ACC112 (cell line): ENCODE measurements around the gene PPP1R37.

Experiments
- H2AFZ ChIP-seq: fragments of 200-600 bp; sonication (generic); one replicate; pipeline ENCODE4 v1.6.0; 2017; ENCODE audit warnings: antibody characterized with exemption, low read length; ENCODE audit not compliant: unreplicated experiment
- H3K27ac ChIP-seq: fragments of 200-600 bp; sonication (generic); 2 replicates; pipeline ENCODE4 v1.5.1; 2014; ENCODE audit warnings: low read depth, mild to moderate bottlenecking, antibody characterized with exemption, low read length, moderate library complexity
- H3K27me3 ChIP-seq: fragments of 200-600 bp; sonication (generic); 2 replicates; pipeline ENCODE4 v1.6.1; 2014; ENCODE audit warnings: mild to moderate bottlenecking, antibody characterized with exemption, low read length, moderate library complexity, mixed read lengths; ENCODE audit not compliant: insufficient read depth
- H3K36me3 ChIP-seq: fragments of 200-600 bp; sonication (generic); 2 replicates; pipeline ENCODE4 v1.6.1; 2016; ENCODE audit warnings: mild to moderate bottlenecking, antibody characterized with exemption, low read length, moderate library complexity, mixed read lengths; ENCODE audit not compliant: insufficient read depth
- H3K4me1 ChIP-seq: fragments of 200-600 bp; sonication (generic); one replicate; pipeline ENCODE4 v1.6.1; 2016; ENCODE audit warnings: low read length, mixed read lengths; ENCODE audit not compliant: insufficient read depth, unreplicated experiment, control insufficient read depth
- H3K4me3 ChIP-seq: fragments of 200-600 bp; sonication (generic); 2 replicates; pipeline ENCODE4 v1.5.1; 2014; ENCODE audit warnings: mild to moderate bottlenecking, low read depth, low read length
- H3K79me2 ChIP-seq: fragments of 200-600 bp; sonication (generic); one replicate; pipeline ENCODE4 v1.6.0; 2016; ENCODE audit warnings: low read length; ENCODE audit not compliant: control insufficient read depth, unreplicated experiment, insufficient read depth

The PPP1R37 gene

DNA sequence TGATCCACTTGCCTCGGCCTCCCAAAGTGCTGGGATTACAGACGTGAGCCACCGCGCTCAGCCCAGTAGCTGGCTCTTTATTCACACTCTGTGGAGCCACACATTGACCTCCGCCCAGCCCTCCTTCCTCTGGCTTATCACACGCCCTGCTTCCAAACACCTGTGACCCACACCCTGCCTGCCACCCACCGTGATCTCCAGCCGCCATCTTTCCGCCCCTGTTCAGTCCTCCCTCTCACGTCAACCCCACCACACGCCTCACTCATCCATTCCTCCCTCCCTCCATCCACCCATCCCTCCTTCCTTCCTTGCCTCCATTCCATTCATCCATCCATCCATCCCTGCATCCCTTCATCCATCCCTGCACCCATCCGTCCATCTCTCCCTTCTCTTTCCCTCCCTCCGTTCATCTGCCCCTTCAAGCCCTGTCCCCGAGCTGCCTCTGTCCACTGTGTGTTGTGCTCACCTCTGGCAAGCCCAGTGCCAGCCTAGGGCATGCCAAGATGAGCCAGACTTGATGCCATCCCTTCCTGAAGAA is 34.3 kb upstream of the PPP1R37 start:
- Histone ChIP-seq H3K27ac (no peak overlapping the region), H3K36me3 (no peaks in the 10 kb centered on the region; the same call in 1 of the 2 replicates), H3K4me1 (peaks cover 6% of the 10 kb centered on the region), H3K79me2 (no peaks in the 10 kb centered on the region), H3K27me3 (no peaks in the 10 kb centered on the region), H2AFZ (no peak overlapping the region), H3K4me3 (no peak overlapping the region)

DNA sequence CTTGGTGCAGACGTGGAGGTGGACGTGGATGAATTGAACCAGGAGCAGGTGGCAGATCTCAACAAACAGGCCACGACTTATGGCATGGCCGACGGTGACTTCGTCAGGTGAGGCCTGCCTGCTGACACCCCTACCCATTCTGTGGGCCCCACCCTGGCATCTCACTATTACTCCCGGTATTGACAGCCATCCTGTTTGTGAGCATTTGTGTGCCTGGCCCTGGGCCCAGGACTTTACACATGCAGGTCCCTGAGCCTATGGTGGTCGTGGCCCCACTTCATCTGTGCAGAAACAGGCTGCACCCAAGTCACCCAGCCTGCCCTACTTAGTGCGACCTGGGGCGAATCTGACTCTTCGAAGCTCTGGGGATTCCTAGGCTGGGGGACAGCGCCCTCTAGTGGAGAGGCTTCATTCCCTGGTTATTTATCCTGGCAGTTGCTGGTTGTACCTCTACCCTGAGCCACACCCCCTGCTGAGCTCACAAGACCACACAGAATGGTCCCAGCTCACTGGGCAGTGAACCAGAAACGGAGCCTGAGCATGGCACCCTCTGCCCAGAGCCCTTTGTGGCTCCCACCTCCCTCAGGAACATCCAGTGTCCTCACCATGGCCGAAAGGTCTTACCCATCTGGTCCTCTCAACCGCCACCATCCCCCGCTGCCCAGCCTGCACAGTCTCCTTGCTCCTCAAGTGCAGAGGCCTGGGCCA is 33.6 kb upstream of the PPP1R37 start:
- no peaks in the 10 kb centered on the region for H3K79me2 ChIP-seq
- peaks cover 6% of the 10 kb centered on the region for H3K4me1 ChIP-seq
- H3K4me3 ChIP-seq: no peak overlapping the region
- H2AFZ ChIP-seq: no peak overlapping the region
- no peak overlapping the region for H3K27ac ChIP-seq
- H3K27me3 ChIP-seq: no peaks in the 10 kb centered on the region
- H3K36me3 ChIP-seq: no peaks in the 10 kb centered on the region; the same call in 1 of the 2 replicates

DNA sequence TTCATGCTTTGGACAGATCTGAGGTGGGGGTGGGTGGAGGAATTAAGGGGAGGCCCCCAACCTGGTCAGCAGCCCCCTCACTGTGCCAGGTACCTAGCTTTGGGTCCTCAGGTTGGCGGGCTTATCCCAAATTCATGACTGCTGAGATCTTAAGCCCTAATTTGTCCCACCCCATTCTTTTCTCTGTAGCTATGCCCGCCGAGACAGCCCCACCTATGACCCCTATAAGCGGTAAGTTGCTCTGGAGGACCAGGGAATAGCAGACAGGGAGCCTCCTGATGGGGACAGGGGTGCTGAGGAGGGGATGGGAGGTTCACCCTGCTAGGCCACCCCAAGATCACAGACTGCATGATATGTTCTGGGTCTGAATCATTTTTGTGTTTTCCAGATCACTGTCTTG is 31.0 kb upstream of the PPP1R37 start:
- H3K36me3 ChIP-seq: no peaks in the 10 kb centered on the region; the same call in 1 of the 2 replicates

DNA sequence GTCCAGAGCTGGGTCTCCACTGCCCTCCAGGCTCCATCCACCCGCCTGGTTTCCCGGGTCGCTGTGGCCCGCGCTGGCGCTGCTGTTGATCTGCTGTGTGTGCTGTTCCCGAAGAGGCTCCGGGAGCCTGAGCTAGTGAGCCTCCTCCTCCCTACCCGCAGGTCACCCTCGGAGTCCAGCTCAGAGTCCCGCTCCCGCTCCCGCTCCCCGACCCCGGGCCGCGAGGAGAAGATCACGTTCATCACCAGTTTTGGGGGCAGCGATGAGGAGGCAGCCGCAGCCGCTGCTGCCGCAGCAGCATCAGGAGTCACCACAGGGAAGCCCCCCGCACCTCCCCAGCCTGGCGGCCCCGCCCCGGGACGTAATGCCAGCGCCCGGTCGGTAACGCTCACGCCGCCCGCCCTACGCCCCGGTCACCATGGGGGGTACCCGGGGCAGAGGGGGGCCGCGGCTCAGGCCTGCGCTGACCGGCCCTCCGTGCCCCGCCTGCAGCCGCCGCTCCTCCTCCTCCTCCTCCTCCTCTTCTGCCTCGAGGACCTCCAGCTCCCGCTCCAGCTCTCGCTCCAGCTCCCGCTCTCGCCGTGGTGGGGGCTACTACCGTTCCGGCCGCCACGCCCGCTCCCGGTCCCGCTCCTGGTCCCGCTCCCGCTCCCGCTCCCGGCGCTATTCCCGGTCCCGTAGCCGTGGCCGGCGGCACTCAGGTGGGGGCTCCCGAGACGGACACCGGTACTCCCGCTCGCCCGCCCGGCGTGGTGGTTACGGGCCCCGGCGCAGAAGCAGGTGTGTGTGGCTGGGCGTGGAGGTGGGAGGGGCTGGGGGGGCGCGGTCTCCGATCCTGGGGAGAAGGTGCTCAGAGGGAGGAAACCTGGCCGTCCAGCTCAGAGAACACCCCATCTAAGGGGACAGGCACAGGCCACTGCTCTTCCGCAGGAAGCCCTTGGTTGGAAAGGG is 28.9 kb upstream of the PPP1R37 start:
- no peak overlapping the region for H3K27ac ChIP-seq
- H3K36me3 ChIP-seq: no peaks in the 10 kb centered on the region; the same call in 1 of the 2 replicates
- no peak overlapping the region for H2AFZ ChIP-seq
- H3K4me1 ChIP-seq: peaks cover 6% of the 10 kb centered on the region
- H3K4me3 ChIP-seq: no peak overlapping the region
- H3K27me3 ChIP-seq: no peaks in the 10 kb centered on the region
- no peaks in the 10 kb centered on the region for H3K79me2 ChIP-seq

More for the DNA sequence above, 31.0 kb upstream of the PPP1R37 start:
- H2AFZ ChIP-seq: no peak overlapping the region
- no peak overlapping the region for H3K27ac ChIP-seq
- no peaks in the 10 kb centered on the region for H3K27me3 ChIP-seq
- no peak overlapping the region for H3K4me3 ChIP-seq
- peaks cover 6% of the 10 kb centered on the region for H3K4me1 ChIP-seq
- H3K79me2 ChIP-seq: no peaks in the 10 kb centered on the region

DNA sequence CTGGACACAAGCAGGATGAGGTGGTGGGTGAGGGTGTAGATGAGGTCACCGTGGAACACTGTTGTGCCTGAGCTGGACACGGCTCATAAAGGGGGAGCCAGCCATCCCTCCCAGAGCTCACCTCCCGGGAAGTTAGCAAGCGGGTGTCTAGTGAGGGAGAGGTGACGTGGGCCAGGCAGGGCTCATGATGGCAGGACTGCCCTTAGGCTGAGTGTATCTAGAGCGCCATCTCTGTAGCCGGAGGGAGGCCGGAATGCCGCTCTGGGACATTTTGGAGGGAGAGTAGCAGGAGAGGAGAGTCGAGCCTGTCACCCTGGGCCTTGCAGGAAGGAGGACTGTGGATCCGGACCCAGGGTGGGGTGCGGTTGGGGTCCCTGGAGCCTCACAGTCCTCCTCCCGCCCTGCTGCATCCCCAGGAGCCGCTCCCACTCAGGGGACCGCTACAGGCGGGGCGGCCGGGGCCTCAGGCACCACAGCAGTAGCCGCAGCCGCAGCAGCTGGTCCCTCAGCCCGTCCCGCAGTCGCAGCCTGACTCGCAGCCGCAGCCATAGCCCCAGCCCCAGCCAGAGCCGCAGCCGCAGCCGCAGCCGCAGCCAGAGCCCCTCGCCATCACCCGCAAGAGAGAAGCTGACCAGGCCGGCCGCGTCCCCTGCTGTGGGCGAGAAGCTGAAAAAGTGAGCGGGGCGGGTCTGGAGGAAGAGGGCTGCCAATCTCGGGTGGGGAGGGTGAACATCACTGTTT is 25.9 kb upstream of the PPP1R37 start:
- Histone ChIP-seq H3K4me1 (no peaks in the 10 kb centered on the region), H3K27ac (no peak overlapping the region), H3K27me3 (no peaks in the 10 kb centered on the region), H2AFZ (no peak overlapping the region), H3K4me3 (no peak overlapping the region), H3K79me2 (no peaks in the 10 kb centered on the region), H3K36me3 (no peaks in the 10 kb centered on the region)

DNA sequence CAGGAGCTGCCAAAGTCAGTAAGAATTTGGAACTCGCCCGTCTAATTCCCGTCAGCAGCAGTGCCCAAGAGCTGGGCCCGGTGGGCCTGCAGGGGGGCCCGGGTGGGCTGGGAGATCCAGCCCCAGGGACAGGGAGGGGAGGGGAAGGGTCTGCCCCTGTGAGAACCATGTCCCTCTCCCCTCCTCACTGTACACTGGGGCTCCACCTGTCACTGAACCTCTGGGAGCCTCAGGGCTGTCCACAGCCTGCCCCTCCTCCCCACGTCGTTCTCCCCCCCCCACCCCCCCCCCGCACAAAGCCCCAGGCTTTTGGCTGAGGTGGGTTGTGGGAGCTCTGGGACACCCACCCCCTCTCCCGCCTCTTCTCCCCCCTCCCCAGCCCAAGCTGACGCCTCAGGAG is 24.9 kb upstream of the PPP1R37 start:
- H3K27ac ChIP-seq: no peak overlapping the region
- H3K4me3 ChIP-seq: no peak overlapping the region
- H3K4me1 ChIP-seq: no peaks in the 10 kb centered on the region
- no peaks in the 10 kb centered on the region for H3K27me3 ChIP-seq
- H2AFZ ChIP-seq: no peak overlapping the region
- no peaks in the 10 kb centered on the region for H3K79me2 ChIP-seq
- no peaks in the 10 kb centered on the region for H3K36me3 ChIP-seq

DNA sequence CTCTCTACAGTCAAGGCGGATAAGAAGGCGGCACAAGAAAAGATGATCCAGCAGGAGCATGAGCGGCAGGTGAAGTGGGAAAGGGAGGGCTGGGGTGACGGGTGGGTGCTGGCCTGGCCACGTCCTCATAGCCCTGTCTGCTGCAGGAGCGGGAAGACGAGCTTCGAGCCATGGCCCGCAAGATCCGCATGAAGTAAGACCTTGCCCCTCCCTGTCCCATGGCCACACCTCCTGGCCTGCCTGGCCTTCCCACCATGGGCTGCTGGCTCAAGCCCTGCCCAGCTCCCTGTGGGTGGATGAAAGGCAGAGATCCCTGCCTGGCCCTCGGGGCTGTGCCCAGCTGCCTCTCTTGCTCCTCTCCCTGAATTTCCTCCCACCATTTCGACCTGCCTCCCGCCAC is 23.9 kb upstream of the PPP1R37 start:
- Histone ChIP-seq H3K4me1 (no peaks in the 10 kb centered on the region), H3K27ac (no peak overlapping the region), H3K79me2 (no peaks in the 10 kb centered on the region), H3K4me3 (no peak overlapping the region), H3K27me3 (no peaks in the 10 kb centered on the region), H3K36me3 (no peaks in the 10 kb centered on the region), H2AFZ (no peak overlapping the region)

DNA sequence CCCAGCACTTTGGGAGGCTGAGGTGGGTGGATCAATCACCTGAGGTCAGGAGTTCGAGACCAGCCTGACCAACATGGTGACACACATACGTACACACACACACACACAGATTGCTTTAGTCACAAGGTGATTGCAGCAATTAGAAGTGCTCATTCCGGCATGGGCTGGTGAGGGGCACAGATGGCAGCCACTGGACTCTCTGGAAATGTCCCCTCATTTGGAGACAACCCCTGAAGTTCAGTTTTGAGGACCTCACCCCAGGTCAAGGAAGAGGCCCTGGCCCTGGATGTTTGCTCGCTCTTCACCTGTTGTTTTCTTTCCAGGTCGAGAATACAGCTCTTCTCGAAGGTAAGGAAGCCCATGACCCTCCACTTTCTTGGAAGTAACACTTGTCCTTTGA is 22.8 kb upstream of the PPP1R37 start:
- Histone ChIP-seq H3K27ac (no peak overlapping the region), H2AFZ (no peak overlapping the region), H3K79me2 (no peaks in the 10 kb centered on the region), H3K4me3 (no peak overlapping the region), H3K27me3 (no peaks in the 10 kb centered on the region), H3K36me3 (no peaks in the 10 kb centered on the region), H3K4me1 (no peaks in the 10 kb centered on the region)

DNA sequence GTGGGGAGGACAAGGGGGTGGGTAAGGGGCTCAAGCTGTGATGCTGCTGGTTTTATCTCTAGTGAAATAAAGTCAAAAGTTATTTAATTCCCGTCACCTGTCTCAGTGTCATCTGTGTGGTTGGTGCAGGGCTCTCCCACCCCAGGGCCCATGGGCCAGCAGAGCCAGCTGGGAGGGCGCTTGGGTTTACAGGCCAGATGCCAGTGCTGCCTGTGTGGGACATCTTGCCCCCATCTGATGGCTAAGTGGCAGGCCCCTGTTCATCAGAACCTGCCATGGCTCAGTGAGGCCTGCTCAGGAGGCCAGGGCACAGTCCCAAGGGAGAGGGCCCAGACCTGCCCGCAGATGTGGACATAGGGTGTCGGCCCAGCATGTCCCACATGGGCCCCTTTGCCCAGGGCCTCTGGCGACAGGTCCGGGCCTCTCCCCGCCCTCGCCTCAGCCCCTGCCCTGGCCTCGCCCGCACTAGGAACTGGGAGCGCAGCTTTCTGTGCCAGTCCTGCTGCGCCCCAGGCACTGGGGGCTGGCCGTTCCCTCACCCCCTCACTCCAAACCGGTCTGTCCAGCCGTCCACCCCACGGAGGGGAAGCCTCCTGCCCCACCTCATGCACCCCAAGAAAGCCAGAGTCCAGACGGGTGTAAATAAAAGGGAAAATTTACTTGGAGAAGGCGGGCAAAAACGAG is 22.0 kb upstream of the PPP1R37 start:
- no peak overlapping the region for H2AFZ ChIP-seq
- no peaks in the 10 kb centered on the region for H3K36me3 ChIP-seq
- no peaks in the 10 kb centered on the region for H3K79me2 ChIP-seq

DNA sequence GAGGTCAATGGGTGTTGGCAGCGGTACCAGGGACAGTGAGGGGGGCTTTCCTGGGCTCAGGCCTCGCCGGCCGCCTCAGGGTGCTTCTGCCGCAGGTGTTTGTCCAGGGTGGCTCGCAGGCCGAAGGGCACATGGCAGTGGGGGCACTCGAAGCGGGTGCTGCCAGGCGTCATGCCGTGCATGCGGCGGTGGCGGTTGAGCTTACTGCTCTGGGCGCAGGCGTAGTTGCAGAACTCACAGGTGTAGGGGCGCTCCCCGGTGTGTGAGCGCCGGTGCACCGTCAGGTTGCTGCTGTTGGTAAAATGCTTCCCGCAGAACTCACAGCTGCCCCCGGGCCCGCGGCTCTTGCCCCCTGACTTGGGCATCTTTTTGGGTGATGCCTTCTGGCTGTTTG is 21.4 kb upstream of the PPP1R37 start:
- no peak overlapping the region for H2AFZ ChIP-seq
- H3K36me3 ChIP-seq: no peaks in the 10 kb centered on the region
- peaks cover under 1% of the 10 kb centered on the region for H3K4me1 ChIP-seq
- no peaks in the 10 kb centered on the region for H3K79me2 ChIP-seq
- no peak overlapping the region for H3K4me3 ChIP-seq
- no peak overlapping the region for H3K27ac ChIP-seq
- no peaks in the 10 kb centered on the region for H3K27me3 ChIP-seq

More for the DNA sequence above, 22.0 kb upstream of the PPP1R37 start:
- Histone ChIP-seq H3K27me3 (no peaks in the 10 kb centered on the region), H3K4me1 (no peaks in the 10 kb centered on the region), H3K4me3 (no peak overlapping the region), H3K27ac (no peak overlapping the region)
